Hair follicle dermal papilla cell (primary cell): ENCODE data around the gene GTF2A2. TPM values are rescaled to one million over a fixed set of nuclear protein-coding genes. Genes with fewer than 3 reads are reported as not detected.

Experiments used
- total RNA-seq: library from RNA; depleted of rRNA; stranded (reverse); fragments of >200 nt; gene quantifications from 2 replicates; pipeline ENCODE4 v1.2.3, GENCODE V29; 2012

The GTF2A2 gene, protein sequence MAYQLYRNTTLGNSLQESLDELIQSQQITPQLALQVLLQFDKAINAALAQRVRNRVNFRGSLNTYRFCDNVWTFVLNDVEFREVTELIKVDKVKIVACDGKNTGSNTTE
- 18.0 and 23.5 TPM in 2 replicates for total RNA-seq

DNA sequence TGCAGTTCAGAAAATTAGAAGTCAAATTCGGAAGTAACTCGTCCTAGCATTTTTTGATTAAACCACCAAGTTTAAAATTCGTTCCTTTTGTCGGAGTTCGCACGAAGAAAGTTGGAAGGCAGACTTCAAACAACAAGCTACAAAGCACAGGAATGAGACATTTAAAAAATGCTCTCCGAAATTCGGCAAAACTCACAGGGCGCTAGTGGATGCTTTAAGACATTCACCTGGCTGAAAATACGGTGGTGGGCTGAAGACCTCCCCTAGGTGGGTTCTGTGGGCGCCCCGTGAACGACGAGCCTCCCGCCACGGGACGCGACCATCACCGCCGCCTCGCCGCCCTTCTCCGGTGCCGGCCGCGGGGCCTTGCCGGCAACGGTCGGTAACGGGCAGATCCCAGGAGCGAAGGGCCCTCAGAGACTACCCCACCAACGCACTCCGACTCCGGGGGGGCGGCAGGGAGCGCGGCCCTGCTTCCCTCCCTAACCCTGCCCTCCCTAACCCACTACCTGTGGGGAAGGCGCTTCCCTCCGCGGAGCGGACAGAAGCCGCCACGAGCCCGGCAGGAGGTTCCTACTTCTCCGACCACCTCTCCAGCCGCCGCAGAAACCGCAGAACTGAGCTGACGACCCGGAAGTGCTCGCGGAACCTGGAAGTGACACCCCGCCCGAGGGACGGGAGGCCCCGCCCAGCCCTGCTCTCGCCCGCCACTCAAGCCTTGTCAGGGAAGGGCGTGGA, at the start of gene GTF2A2:
Gene GTF2A2, minus strand, starts transcription at position 619 of the 738 bp plus-strand sequence. CDS start 5,238 bp downstream, outside the sequence.

DNA sequence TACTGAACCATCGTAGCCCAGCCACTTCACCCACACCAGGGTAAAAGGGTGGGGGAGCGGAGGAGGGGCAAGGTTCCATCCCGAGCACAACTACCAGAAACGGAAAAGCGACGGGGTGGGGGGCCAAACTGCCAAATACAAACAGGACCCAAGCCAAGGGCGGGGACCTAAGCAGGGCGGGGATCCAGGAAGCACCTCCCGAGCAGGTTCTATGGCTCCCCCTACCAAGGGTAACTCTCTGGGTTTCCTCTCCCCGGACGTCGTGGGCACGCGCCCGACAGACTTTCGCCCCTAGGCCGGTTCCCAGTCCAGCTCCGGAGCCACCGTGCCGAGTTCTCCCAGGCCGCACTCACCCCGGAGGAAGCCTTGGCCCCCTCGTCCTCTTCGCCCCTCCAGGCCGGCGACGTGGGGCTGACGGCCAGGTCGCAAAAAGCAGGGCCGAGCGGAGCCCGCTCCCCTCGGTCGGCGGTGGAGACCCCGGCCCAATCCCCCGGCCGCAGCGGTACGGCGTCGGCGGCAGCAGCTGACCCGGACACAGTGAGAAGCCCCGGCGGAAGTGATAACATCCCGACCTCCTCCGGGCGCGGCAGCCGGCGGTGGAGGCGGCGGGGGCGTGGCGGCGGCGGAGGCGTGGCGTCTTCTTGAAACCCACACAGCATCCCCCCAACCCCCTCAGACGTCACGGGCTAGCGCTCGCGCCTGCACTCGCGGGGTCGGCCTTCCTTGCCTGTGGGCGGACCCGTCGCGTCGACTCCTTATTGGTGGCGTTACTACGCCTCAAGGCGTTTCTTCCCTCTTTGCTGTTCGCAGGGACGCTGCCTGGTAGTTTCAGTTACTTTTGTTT, 31.7 kb upstream of the GTF2A2 start, which contains the start of gene BNIP2:
Gene BNIP2, minus strand, starts transcription at position 539 of the 844 bp plus-strand sequence. CDS start 6,863 bp downstream, outside the sequence.

DNA sequence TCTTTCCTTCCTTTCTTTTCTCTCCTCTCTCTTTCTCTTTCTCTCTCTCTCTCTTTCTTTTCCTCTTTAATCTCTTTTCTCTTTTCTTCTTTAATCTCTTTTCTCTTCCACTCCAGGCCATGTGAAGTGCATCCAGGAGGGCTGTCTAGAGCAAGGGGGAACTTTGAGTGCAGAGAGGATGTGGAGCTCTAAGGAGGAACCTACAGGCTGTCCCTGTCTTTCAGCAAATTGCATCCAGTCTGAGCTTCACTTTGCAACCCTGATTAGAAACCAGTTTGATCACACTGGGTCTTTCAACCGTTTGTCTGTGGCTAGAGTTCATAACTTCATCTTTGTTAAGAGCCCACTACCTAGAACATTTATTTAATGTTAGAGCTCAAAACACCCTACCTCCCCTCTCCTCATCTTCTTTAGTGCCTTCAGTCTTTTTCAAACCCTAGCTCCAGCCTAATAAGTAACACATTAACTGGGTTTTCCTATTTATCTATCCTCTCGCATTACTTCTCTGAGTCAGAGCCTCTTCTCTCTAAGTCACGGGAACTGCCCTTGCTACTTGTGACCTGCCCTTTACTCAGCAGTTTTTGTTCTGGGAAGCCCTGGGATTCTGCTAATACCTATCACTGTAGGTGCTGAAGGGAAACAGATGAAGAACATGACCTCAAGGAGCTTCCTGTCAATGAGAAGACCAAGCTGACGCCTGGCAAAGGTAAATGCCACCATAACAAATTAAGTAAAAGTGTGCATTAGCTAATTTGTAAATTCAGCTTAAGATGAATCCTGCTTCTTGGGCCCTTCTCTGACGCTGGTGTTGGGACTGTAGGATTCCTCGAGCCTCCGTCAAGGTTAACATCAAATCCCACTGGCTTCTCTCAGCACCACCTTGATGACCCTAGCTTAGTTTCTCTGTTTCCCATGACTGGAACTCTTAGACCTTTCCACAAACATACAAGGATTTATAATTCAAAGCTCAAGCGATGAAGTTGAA, 45.7 kb downstream of the GTF2A2 start, which contains the start of gene GCNT3:
Gene GCNT3, plus strand, starts transcription at position 508 of the 985 bp plus-strand sequence. CDS start 6,456 bp downstream, outside the sequence.

Other genes starting within 250 kb of the GTF2A2 start
- 0.12 and 0.16 TPM in 2 replicates for gene FAM81A, start 219.3 kb downstream of the GTF2A2 start, total RNA-seq
- gene GCNT3, start 45.7 kb downstream of the GTF2A2 start, total RNA-seq, result not detected in 2 replicates
- gene BNIP2, start 31.8 kb upstream of the GTF2A2 start, total RNA-seq, result 124 and 138 TPM in 2 replicates